NAMALWA (cell line): ENCODE results near the gene NBEA.
"Not testable (repeated sequence)": the region's sequence is repeated elsewhere in the genome, so short reads cannot be mapped to it uniquely, and the experiment has no call there.

Experiments
- DNase-seq: peaks from one replicate; pipeline ENCODE4 v3.0.0-alpha.2; 2015; ENCODE audit warnings: low spot score

Gene NBEA

GRCh38 chr13:35664747-35665146, 722.7 kb downstream of the NBEA start:
- DNase-seq: no peak

- no peak for DNase-seq
Measured at GRCh38 chr13:35669321-35669720, 727.3 kb downstream of the NBEA start.

- DNase-seq: no peak
Measured at GRCh38 chr13:35672611-35673010, 730.5 kb downstream of the NBEA start.

GRCh38 chr13:35675651-35676050, 733.6 kb downstream of the NBEA start:
- DNase-seq: no peak

- not testable (repeated sequence) for DNase-seq
Measured at GRCh38 chr13:35677863-35678262, 735.8 kb downstream of the NBEA start.

- DNase-seq: no peak
Measured at GRCh38 chr13:35681685-35682084, 739.6 kb downstream of the NBEA start.

GRCh38 chr13:35684432-35684831, 742.4 kb downstream of the NBEA start:
- no peak for DNase-seq

- no peak for DNase-seq
Measured at GRCh38 chr13:35687336-35687735, 745.3 kb downstream of the NBEA start.

GRCh38 chr13:35690581-35691207, 748.6 kb downstream of the NBEA start:
- DNase-seq: no peak

GRCh38 chr13:35693134-35693784, 751.2 kb downstream of the NBEA start:
- DNase-seq: no peak

- no peak for DNase-seq
Measured at GRCh38 chr13:35694031-35694430, 752.0 kb downstream of the NBEA start.

GRCh38 chr13:35694549-35695447, 752.7 kb downstream of the NBEA start:
- no peak for DNase-seq

- no peak for DNase-seq
Measured at GRCh38 chr13:35695448-35695770, 753.3 kb downstream of the NBEA start.

GRCh38 chr13:35697186-35697730, 755.2 kb downstream of the NBEA start:
- no peak for DNase-seq

GRCh38 chr13:35698911-35699576, 757.0 kb downstream of the NBEA start:
- DNase-seq: no peak

GRCh38 chr13:35699825-35700510, 757.9 kb downstream of the NBEA start:
- no peak for DNase-seq

GRCh38 chr13:35700671-35701070, 758.6 kb downstream of the NBEA start:
- DNase-seq: no peak

- no peak for DNase-seq
Measured at GRCh38 chr13:35702316-35702715, 760.2 kb downstream of the NBEA start.

- no peak for DNase-seq
Measured at GRCh38 chr13:35703061-35703460, 761.0 kb downstream of the NBEA start.

- DNase-seq: no peak
Measured at GRCh38 chr13:35704331-35704730, 762.3 kb downstream of the NBEA start.

GRCh38 chr13:35706281-35706680, 764.2 kb downstream of the NBEA start:
- no peak for DNase-seq

- DNase-seq: no peak
Measured at GRCh38 chr13:35706721-35707120, 764.7 kb downstream of the NBEA start.
